CD4-positive, alpha-beta T cell treated with Interleukin-21 for 1 hour (primary cell): ENCODE data around the gene GPR108.
"Not testable (repeated sequence)": the region's sequence is repeated elsewhere in the genome, so short reads cannot be mapped to it uniquely, and the experiment has no call there.

Source experiments
- DNase-seq: peaks from one replicate; pipeline ENCODE4 v3.0.0-alpha.2; 2020

The GPR108 gene

GRCh38 chr19:6737284-6737872, at the start of gene GPR108:
Gene GPR108 (minus strand): TSS chr19:6737580. CDS start chr19:6737576, 4 bp downstream.
- DNase-seq, result peak; percentile 100

- DNase-seq, result no peak
These were observed 41.8 kb upstream of the GPR108 start for GRCh38 chr19:6779206-6779605.

GRCh38 chr19:6778386-6778785, 41.0 kb upstream of the GPR108 start:
- no peak for DNase-seq

- no peak for DNase-seq
These were observed 40.1 kb upstream of the GPR108 start for GRCh38 chr19:6777434-6777833.

GRCh38 chr19:6776999-6777398, 39.6 kb upstream of the GPR108 start:
- DNase-seq, result no peak

- not testable (repeated sequence) for DNase-seq
These were observed 38.7 kb upstream of the GPR108 start for GRCh38 chr19:6776045-6776444.

- DNase-seq, result no peak
These were observed 37.7 kb upstream of the GPR108 start for GRCh38 chr19:6774821-6775707.

GRCh38 chr19:6773323-6773931, 36.0 kb upstream of the GPR108 start:
- peak; percentile 64 for DNase-seq

- no peak for DNase-seq
These were observed 35.5 kb upstream of the GPR108 start for GRCh38 chr19:6772866-6773322.

- DNase-seq, result peak; percentile 92
These were observed 34.9 kb upstream of the GPR108 start, which contains the start of gene VAV1 for GRCh38 chr19:6772028-6772865. Gene VAV1 (plus strand): TSS chr19:6772708. CDS start chr19:6772808, 100 bp downstream.

- not testable (repeated sequence) for DNase-seq
These were observed 34.3 kb upstream of the GPR108 start for GRCh38 chr19:6771648-6772027.

- peak; percentile 51 for DNase-seq
These were observed 31.7 kb upstream of the GPR108 start for GRCh38 chr19:6769006-6769619.

- peak; percentile 56 for DNase-seq
These were observed 30.9 kb upstream of the GPR108 start for GRCh38 chr19:6768236-6768785.

- DNase-seq, result peak; percentile 98
These were observed 30.2 kb upstream of the GPR108 start, which contains the start of gene SH2D3A for GRCh38 chr19:6767357-6768235. Gene SH2D3A (minus strand): TSS chr19:6767435. CDS start chr19:6763748, 3,687 bp downstream.

- DNase-seq, result peak; percentile 80
These were observed 29.6 kb upstream of the GPR108 start for GRCh38 chr19:6767081-6767356.

GRCh38 chr19:6766357-6767080, 29.1 kb upstream of the GPR108 start:
- DNase-seq, result peak; percentile 22

GRCh38 chr19:6765738-6766356, 28.5 kb upstream of the GPR108 start:
- peak; percentile 53 for DNase-seq

GRCh38 chr19:6762253-6762797, 24.9 kb upstream of the GPR108 start:
- DNase-seq, result not testable (repeated sequence)

GRCh38 chr19:6761053-6761676, 23.8 kb upstream of the GPR108 start:
- peak; percentile 41 for DNase-seq
